GM12878 (cell line): ENCODE measurements around the gene EPB41L2. TPM values are rescaled to one million over a fixed set of nuclear protein-coding genes. Genes with fewer than 3 reads are reported as not detected.

Experiments
- ATAC-seq: fragments of 200-7000 bp; cut with Tn5 transposase; 3 replicates; pipeline ENCODE4 v1.9.1; 2020; ENCODE audit warnings: mild to moderate bottlenecking, moderate library complexity
- BruUV-seq: library from RNA; stranded (reverse); fragments of 400-500 nt; replicated peaks from 2 replicates; lab custom pipeline; 2021; lab: Mats Ljungman, UMichigan
- CTCF ChIA-PET: fragments of 300-600 bp; sonication (Branson Sonifier 250); formaldehyde crosslinking; extraction: SDS; loops from one replicate; lab custom pipeline; 2021; ENCODE audit warnings: inconsistent platforms; lab: Yijun Ruan, JAX
- POLR2A ChIA-PET: fragments of 350-600 bp; formaldehyde crosslinking; extraction: SDS; loops from one replicate; lab custom pipeline; 2021; ENCODE audit warnings: inconsistent platforms; lab: Charles Lee
- RAD21 ChIA-PET: fragments of 300-600 bp; sonication (Branson Sonifier 250); formaldehyde crosslinking; loops from one replicate; lab custom pipeline; 2023; ENCODE audit warnings: antibody characterized with exemption; ENCODE audit not compliant: unreplicated experiment; lab: Charles Lee
- SMC1A ChIA-PET: fragments of 300-600 bp; sonication (Branson Sonifier 250); formaldehyde crosslinking; loops from one replicate; lab custom pipeline; 2023; ENCODE audit not compliant: unreplicated experiment, uncharacterized antibody; lab: Charles Lee
- DNase-seq: peaks from one replicate; pipeline ENCODE4 v3.0.0-alpha.2; 2011; ENCODE audit warnings: low read depth, low spot score
- FAIRE-seq: peaks from 3 replicates; lab custom pipeline; 2011; peaks lifted over from hg19 to GRCh38; lab: Jason Lieb, UNC
- H2AFZ ChIP-seq: 2 replicates; pipeline ENCODE4 v1.6.0; 2011; ENCODE audit warnings: low read depth, low read length, control low read depth; ENCODE audit not compliant: control insufficient read depth
- H3K27ac ChIP-seq: 2 replicates; pipeline ENCODE4 v1.5.1; 2011; ENCODE audit warnings: control low read depth; ENCODE audit not compliant: control insufficient read depth, insufficient read depth
- H3K27me3 ChIP-seq, 2 experiments: replicated peaks in 1 of 2; 2 replicates each; pipeline versions ENCODE4 v1.6.0 to v1.6.1; 2011; ENCODE audit warnings: low read length in 1 of 2; ENCODE audit not compliant: control insufficient read depth in 2 of 2, insufficient read depth in 2 of 2
- H3K36me3 ChIP-seq, 2 experiments: 2 replicates each; pipeline ENCODE4 v1.5.1; 2011; ENCODE audit warnings: low read length in 1 of 2; ENCODE audit not compliant: control insufficient read depth in 2 of 2, insufficient read depth in 2 of 2
- H3K4me1 ChIP-seq: 2 replicates; pipeline ENCODE4 v1.6.1; 2011; ENCODE audit warnings: mild to moderate bottlenecking, low read length, moderate library complexity, mixed read lengths; ENCODE audit not compliant: control insufficient read depth, insufficient read depth
- H3K4me2 ChIP-seq: 2 replicates; pipeline ENCODE4 v1.6.0; 2011; ENCODE audit warnings: control low read depth; ENCODE audit not compliant: control insufficient read depth, insufficient read depth
- H3K4me3 ChIP-seq: fragments of 200-600 bp; sonication (generic); 2 replicates; pipeline ENCODE4 v1.5.1; 2016
- H3K79me2 ChIP-seq: 2 replicates; pipeline ENCODE4 v1.6.0; 2011; ENCODE audit warnings: low read length; ENCODE audit not compliant: control insufficient read depth, insufficient read depth
- H3K9ac ChIP-seq: 2 replicates; pipeline ENCODE4 v1.8.0; 2011; ENCODE audit warnings: low read length, control low read depth, mixed read lengths; ENCODE audit not compliant: control insufficient read depth, insufficient read depth
- H3K9me3 ChIP-seq: replicated peaks from 3 replicates; pipeline ENCODE4 v1.5.1; 2011; ENCODE audit warnings: mild to moderate bottlenecking, low read length; ENCODE audit not compliant: control insufficient read depth, insufficient read depth
- H4K20me1 ChIP-seq: 2 replicates; pipeline ENCODE4 v1.6.0; 2011; ENCODE audit not compliant: control insufficient read depth, insufficient read depth
- CBFB ChIP-seq: IDR thresholded peaks from 2 replicates; pipeline ENCODE4 v1.6.1; 2016; ENCODE audit warnings: antibody characterized with exemption, low read depth
- CBX3 ChIP-seq: fragments of 200-600 bp; sonication (generic); IDR thresholded peaks from 2 replicates; pipeline ENCODE4 v1.6.1; 2016; ENCODE audit warnings: low read depth, borderline replicate concordance
- ESRRA ChIP-seq: IDR thresholded peaks from 2 replicates; pipeline ENCODE4 v1.6.1; 2012; ENCODE audit warnings: mild to moderate bottlenecking, low read length, improper control_type of control experiment
- IKZF2 ChIP-seq, 2 experiments: fragments of 450-650 bp; IDR thresholded peaks; 2 replicates each; pipeline ENCODE4 v1.6.1; 2017; ENCODE audit warnings: mild to moderate bottlenecking in 2 of 2, moderate library complexity in 2 of 2
- MXI1 ChIP-seq: fragments of 150-350 bp; IDR thresholded peaks from 2 replicates; pipeline ENCODE4 v1.6.1; 2011; ENCODE audit warnings: low read depth, mild to moderate bottlenecking, inconsistent platforms, low read length, improper control_type of control experiment
- NFIC ChIP-seq: IDR thresholded peaks from 2 replicates; pipeline ENCODE4 v1.6.1; 2012; ENCODE audit warnings: low read depth, mild to moderate bottlenecking, inconsistent platforms, low read length, moderate library complexity
- POU2F2 ChIP-seq: IDR thresholded peaks from 3 replicates; pipeline ENCODE4 v1.6.1; 2011; ENCODE audit warnings: low read depth, mild to moderate bottlenecking, low read length, borderline replicate concordance
- RUNX3 ChIP-seq: IDR thresholded peaks from 2 replicates; pipeline ENCODE4 v1.6.1; 2012; ENCODE audit warnings: low read length, inconsistent platforms
- SMAD5 ChIP-seq: IDR thresholded peaks from 2 replicates; pipeline ENCODE4 v1.6.1; 2016; ENCODE audit warnings: antibody characterized with exemption, low read depth
- SP1 ChIP-seq: IDR thresholded peaks from one replicate; pipeline ENCODE4 v1.6.1; 2011; ENCODE audit warnings: low read depth, low read length
- SREBF1 ChIP-seq: IDR thresholded peaks from 2 replicates; pipeline ENCODE4 v1.6.1; 2012; ENCODE audit warnings: mild to moderate bottlenecking, low read length
- ZNF274 ChIP-seq: IDR thresholded peaks from one replicate; pipeline ENCODE4 v1.8.0; 2011; ENCODE audit not compliant: insufficient read length, insufficient read depth
- WGBS: methylation state at CpG from one replicate; pipeline ENCODE4 v1.1.6; 2016; ENCODE audit warnings: low lambda C conversion rate; ENCODE audit not compliant: insufficient replicate concordance, insufficient coverage; ENCODE audit errors: missing lambda C conversion rate; 5-methylcytosine and 5-hydroxymethylcytosine counted together
- in situ Hi-C: fragments of 300-500 bp; cut with MboI; formaldehyde crosslinking; loops from 9 replicates; pipeline ENCODE4 v1.14.3; 2018; ENCODE audit warnings: mixed read lengths
- intact Hi-C: fragments of 100-400 bp; cut with micrococcal nuclease; formaldehyde crosslinking; loops from one replicate; pipeline ENCODE4 v1.14.2; 2022; ENCODE audit not compliant: unreplicated experiment
- polyA plus RNA-seq, 11 experiments: library from polyadenylated mRNA; depleted of rRNA in 4 of 11; unstranded in 6 of 11; stranded (reverse) in 5 of 11; fragments of >200 nt; fragmentation: Nextera tagmentation in 4 of 11; fragmentation: Illumina TruSeq in 1 of 11; extraction: Ambion mirVana in 4 of 11; extraction: Trizol in 1 of 11; gene quantifications; 1 replicate in 1 of 11; 2 replicates in 10 of 11; pipeline versions ENCODE4 v1.2.1 to v1.2.3, GENCODE V29; 2011 to 2016; ENCODE audit warnings: inconsistent platforms in 2 of 11, missing spikeins in 2 of 11, low read depth in 1 of 11
- total RNA-seq, 4 experiments: library from RNA; depleted of rRNA in 3 of 4; stranded (reverse); fragments of >200 nt in 3 of 4; fragmentation: Illumina TruSeq in 1 of 4; extraction: Trizol in 1 of 4; gene quantifications; 2 replicates each; pipeline versions ENCODE4 v1.2.1 to v1.2.3, GENCODE V29; 2013 to 2021
- TF ChIP-seq, protein P1 (sequence below): fragments of 450-650 bp; formaldehyde crosslinking; IDR thresholded peaks from 2 replicates; pipeline ENCODE4 v1.4.0; 2022; ENCODE audit warnings: mild to moderate bottlenecking, moderate library complexity

EPB41L2 gene
- total and polyA plus RNA-seq, 10 of the 15 experiments (the other 5 are each of a cell fraction or from before 2014, with no cell fraction given), result 7.4 to 41.6 (median 19.0) TPM

DNA sequence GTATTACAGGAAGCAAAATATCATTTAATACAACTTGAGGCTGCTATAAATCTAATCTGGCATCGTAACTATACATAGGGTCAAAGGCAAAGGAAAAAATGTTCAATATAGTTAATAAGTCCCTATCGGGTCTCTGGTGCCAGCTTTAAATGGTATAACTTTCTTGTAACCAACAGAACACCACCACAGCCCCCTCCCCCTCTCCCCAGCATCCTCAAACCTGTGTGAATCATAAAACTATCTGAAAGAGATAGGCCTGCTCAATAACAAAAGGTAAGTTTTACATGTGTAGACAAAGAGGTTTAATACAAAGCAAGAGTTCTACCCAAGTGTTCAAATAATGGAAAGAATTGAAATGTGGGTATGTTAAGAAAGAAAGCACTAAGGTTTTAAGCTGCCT lies 223.7 kb downstream of the EPB41L2 start:
- TF ChIP-seq CBX3 (no peak), SREBF1 (no peak), RUNX3 (no peak), NFIC (no peak), IKZF2 (IDR thresholded peaks at IDR 0.05) (no peak), SP1 (no peak), CBFB (no peak)
- Histone ChIP-seq H3K9ac (no peak overlapping the region), H3K4me2 (no peak overlapping the region), H3K4me1 (no peaks in the 10 kb centered on the region), H3K4me3 (no peak overlapping the region), H3K27ac (no peak overlapping the region), H2AFZ (no peak overlapping the region), H3K36me3 (no peaks in the 10 kb centered on the region), H3K27me3 (no peaks in the 10 kb centered on the region), H3K9me3 (no peaks in the 10 kb centered on the region), H3K79me2 (no peaks in the 10 kb centered on the region), H4K20me1 (no peaks in the 10 kb centered on the region)
- FAIRE-seq (no peak), DNase-seq (no peak), ATAC-seq (no peak)
- RAD21 ChIA-PET, result no interaction called here
- SMC1A ChIA-PET, result interaction anchor here (1.4 kb wide), 1 partner anchor 141 kb away, joined by 3 read pairs; no protein-coding TSS in a partner anchor
- no TSS peak for BruUV-seq
- CTCF ChIA-PET, result no interaction called here
- intact Hi-C loops (no loop called here), in situ Hi-C loops (no loop called here)
- POLR2A ChIA-PET, result no interaction called here
- 97% methylated on average over 2 of the region's 2 CpGs for WGBS

DNA sequence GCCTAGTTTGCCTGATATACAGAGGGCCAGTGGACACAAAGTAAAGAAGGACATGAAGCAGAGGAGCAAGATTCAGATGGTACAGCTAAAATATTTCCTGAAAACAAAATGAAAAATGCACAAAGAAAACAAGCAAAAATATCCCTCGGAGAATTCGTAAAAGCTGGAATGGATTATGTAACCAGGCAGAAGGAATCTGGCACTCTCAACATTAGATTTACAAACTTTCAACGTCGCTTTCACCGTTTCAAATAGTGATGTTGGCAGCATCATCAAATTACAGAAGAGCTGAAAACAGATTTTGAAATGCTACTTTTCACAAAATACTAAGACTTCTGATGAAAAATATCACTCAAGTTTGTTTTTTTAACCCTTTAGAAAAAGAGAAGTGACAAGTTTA lies 224.1 kb downstream of the EPB41L2 start:
- no peak for DNase-seq
- intact Hi-C loops (no loop called here), in situ Hi-C loops (no loop called here)
- FAIRE-seq, result no peak
- no peak overlapping the region for H3K9ac ChIP-seq
- ChIA-PET SMC1A (interaction anchor here (1.4 kb wide), 1 partner anchor 141 kb away, joined by 3 read pairs; no protein-coding TSS in a partner anchor), CTCF (no interaction called here), POLR2A (no interaction called here)
- H3K4me2 ChIP-seq, result no peak overlapping the region
- BruUV-seq, result no TSS peak
- H3K36me3 ChIP-seq, result no peaks in the 10 kb centered on the region
- H3K9me3 ChIP-seq, result no peaks in the 10 kb centered on the region
- H3K27me3 ChIP-seq, result no peaks in the 10 kb centered on the region
- H4K20me1 ChIP-seq, result no peaks in the 10 kb centered on the region
- no peaks in the 10 kb centered on the region for H3K4me1 ChIP-seq
- no peak for ATAC-seq
- TF ChIP-seq SMAD5 (no peak), POU2F2 (no peak), ZNF274 (no peak), ESRRA (no peak), MXI1 (no peak)
- TF ChIP-seq, protein P1, sequence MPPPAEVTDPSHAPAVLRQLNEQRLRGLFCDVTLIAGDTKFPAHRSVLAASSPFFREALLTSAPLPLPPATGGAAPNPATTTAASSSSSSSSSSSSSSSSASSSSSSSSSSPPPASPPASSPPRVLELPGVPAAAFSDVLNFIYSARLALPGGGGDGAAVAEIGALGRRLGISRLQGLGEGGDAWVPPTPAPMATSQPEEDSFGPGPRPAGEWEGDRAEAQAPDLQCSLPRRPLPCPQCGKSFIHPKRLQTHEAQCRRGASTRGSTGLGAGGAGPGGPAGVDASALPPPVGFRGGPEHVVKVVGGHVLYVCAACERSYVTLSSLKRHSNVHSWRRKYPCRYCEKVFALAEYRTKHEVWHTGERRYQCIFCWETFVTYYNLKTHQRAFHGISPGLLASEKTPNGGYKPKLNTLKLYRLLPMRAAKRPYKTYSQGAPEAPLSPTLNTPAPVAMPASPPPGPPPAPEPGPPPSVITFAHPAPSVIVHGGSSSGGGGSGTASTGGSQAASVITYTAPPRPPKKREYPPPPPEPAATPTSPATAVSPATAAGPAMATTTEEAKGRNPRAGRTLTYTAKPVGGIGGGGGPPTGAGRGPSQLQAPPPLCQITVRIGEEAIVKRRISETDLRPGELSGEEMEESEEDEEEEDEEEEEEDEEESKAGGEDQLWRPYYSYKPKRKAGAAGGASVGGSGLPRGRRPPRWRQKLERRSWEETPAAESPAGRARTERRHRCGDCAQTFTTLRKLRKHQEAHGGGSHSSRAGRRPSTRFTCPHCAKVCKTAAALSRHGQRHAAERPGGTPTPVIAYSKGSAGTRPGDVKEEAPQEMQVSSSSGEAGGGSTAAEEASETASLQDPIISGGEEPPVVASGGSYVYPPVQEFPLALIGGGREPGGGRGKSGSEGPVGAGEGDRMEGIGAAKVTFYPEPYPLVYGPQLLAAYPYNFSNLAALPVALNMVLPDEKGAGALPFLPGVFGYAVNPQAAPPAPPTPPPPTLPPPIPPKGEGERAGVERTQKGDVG (CRISPR knock-in tag), result no peak
- TF ChIP-seq, all 136 proteins: peak for 0
- Histone ChIP-seq H3K4me3 (no peak overlapping the region), H3K27ac (no peak overlapping the region), H3K79me2 (no peaks in the 10 kb centered on the region), H2AFZ (no peak overlapping the region)
- RAD21 ChIA-PET, result no interaction called here
- 98% methylated on average over 5 of the region's 5 CpGs for WGBS
